Measurements from ENCODE around the gene VWA5A.

GRCh38 chr11:124101737-124102136 is 13.5 kb upstream of the VWA5A start:
- TF ChIP-seq POLR2A (IDR thresholded peaks at IDR 0.05) (no peak), CTCF (IDR thresholded peaks at IDR 0.05 in 8 of 11, conservative IDR thresholded peaks at IDR 0.05 in 3 of 11) (no peak), POLR2AphosphoS5 (IDR thresholded peaks at IDR 0.05) (no peak)
